GM12872 (cell line): ENCODE measurements around the gene PHF8.

Experiments used
- CTCF ChIP-seq: IDR thresholded peaks from 3 replicates; pipeline ENCODE4 v1.5.1; 2011; ENCODE audit warnings: low read depth, mild to moderate bottlenecking, low read length, moderate library complexity; ENCODE audit not compliant: insufficient read depth

The PHF8 gene

GRCh38 chrX:53974529-53974928, 69.7 kb downstream of the PHF8 start:
- TF ChIP-seq CTCF, result no peak

GRCh38 chrX:53969540-53969939, 74.7 kb downstream of the PHF8 start:
- TF ChIP-seq CTCF, result no peak

GRCh38 chrX:53950130-53950733, 94.0 kb downstream of the PHF8 start:
- TF ChIP-seq CTCF, result no peak

- no peak for TF ChIP-seq CTCF
These were observed 104.1 kb downstream of the PHF8 start for GRCh38 chrX:53940180-53940579.

- TF ChIP-seq CTCF, result no peak
These were observed 105.1 kb downstream of the PHF8 start for GRCh38 chrX:53939127-53939526.

GRCh38 chrX:53930515-53931380, 113.5 kb downstream of the PHF8 start:
- no peak for TF ChIP-seq CTCF

GRCh38 chrX:53926030-53926429, 118.2 kb downstream of the PHF8 start:
- no peak for TF ChIP-seq CTCF
